Osteocyte (in vitro differentiated cells): ENCODE measurements around the gene FAM83G. TPM values are rescaled to one million over a fixed set of nuclear protein-coding genes. Genes with fewer than 3 reads are reported as not detected.

Experiments
- DNase-seq: peaks from one replicate; pipeline ENCODE4 v3.0.0; 2021; ENCODE audit warnings: mixed read lengths; ENCODE audit not compliant: unreplicated experiment; ENCODE audit errors: extremely low spot score
- H3K27ac Mint-ChIP-seq: one replicate; pipeline ENCODE4 v1.8.0; 2021; ENCODE audit warnings: mild to moderate bottlenecking, mixed read lengths; ENCODE audit not compliant: unreplicated experiment
- H3K27me3 Mint-ChIP-seq: one replicate; pipeline ENCODE4 v1.8.0; 2021; ENCODE audit warnings: mixed read lengths; ENCODE audit not compliant: unreplicated experiment
- H3K36me3 Mint-ChIP-seq: one replicate; pipeline ENCODE4 v1.8.0; 2021; ENCODE audit warnings: mixed read lengths; ENCODE audit not compliant: unreplicated experiment
- H3K4me1 Mint-ChIP-seq: one replicate; pipeline ENCODE4 v1.8.0; 2021; ENCODE audit warnings: mixed read lengths; ENCODE audit not compliant: unreplicated experiment
- H3K4me3 Mint-ChIP-seq: one replicate; pipeline ENCODE4 v1.8.0; 2021; ENCODE audit warnings: mild to moderate bottlenecking, moderate library complexity, mixed read lengths; ENCODE audit not compliant: unreplicated experiment
- H3K9me3 Mint-ChIP-seq: one replicate; pipeline ENCODE4 v1.8.0; 2021; ENCODE audit warnings: mixed read lengths; ENCODE audit not compliant: unreplicated experiment
- total RNA-seq: library from RNA; stranded (reverse); gene quantifications from 2 replicates; pipeline ENCODE4 v1.2.1, GENCODE V29; 2021
- TF ChIP-seq, protein P1 (sequence below): fragments of 200-600 bp; sonication (generic); IDR thresholded peaks from 2 replicates; pipeline ENCODE4 v1.5.0; 2021; ENCODE audit warnings: antibody characterized with exemption, mild to moderate bottlenecking, moderate library complexity

The FAM83G gene
- total RNA-seq, 1 donor from 2014 or later = 4.1 TPM

DNA sequence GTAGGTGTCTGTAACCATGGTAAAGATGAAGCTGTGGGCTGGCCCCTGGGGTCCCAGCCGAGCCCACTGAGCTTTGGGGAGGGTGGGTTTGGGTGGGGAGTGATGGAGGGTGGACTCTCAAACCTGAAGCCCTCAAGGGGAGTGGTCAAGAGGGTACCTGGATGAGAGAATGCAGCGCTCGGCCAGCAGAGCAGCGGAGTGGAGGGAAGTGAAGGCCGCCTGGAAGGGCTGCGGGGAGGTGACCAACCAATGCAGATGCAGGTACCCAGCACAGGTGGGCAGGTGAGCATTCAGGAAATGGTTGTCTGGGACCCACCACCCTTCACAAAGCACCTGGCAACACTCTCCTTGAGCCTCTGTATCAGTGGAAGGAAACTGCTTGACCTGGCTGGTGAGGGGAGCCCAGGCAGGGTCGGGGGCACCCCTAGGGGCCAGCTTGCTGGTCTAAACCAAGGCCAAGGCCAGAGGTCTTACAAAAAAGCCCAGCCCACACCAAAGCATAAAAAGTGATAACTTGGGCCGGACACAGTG lies 56.0 kb downstream of the FAM83G start:
- Mint-ChIP-seq H3K4me3 (no peak overlapping the region), H3K36me3 (no peaks in the 10 kb centered on the region), H3K9me3 (no peaks in the 10 kb centered on the region), H3K4me1 (no peaks in the 10 kb centered on the region), H3K27me3 (peaks cover 43% of the 10 kb centered on the region), H3K27ac (no peak overlapping the region)
- TF ChIP-seq, protein P1, sequence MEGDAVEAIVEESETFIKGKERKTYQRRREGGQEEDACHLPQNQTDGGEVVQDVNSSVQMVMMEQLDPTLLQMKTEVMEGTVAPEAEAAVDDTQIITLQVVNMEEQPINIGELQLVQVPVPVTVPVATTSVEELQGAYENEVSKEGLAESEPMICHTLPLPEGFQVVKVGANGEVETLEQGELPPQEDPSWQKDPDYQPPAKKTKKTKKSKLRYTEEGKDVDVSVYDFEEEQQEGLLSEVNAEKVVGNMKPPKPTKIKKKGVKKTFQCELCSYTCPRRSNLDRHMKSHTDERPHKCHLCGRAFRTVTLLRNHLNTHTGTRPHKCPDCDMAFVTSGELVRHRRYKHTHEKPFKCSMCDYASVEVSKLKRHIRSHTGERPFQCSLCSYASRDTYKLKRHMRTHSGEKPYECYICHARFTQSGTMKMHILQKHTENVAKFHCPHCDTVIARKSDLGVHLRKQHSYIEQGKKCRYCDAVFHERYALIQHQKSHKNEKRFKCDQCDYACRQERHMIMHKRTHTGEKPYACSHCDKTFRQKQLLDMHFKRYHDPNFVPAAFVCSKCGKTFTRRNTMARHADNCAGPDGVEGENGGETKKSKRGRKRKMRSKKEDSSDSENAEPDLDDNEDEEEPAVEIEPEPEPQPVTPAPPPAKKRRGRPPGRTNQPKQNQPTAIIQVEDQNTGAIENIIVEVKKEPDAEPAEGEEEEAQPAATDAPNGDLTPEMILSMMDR = no peak
- no peak for DNase-seq

DNA sequence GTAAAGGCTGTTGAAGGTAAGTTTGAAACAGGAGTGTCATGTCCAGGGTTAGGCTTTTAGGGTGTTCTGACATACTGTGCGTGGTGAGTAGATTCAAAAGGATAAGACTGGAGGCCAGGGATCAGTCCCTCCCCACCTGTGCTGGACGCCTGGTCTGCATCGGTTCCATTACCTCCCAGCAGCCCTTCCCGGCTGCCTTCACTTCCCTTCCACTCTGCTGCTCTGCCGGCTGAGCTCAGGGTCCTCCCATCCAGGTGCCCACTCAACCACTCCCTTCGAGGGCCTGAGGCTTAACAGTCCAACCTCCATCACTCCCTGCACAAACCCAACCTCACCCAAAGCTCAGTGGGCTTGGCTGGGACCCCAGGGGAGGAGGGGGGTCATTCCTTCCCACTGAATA lies 56.7 kb downstream of the FAM83G start:
- H3K36me3 Mint-ChIP-seq = no peaks in the 10 kb centered on the region
- H3K4me3 Mint-ChIP-seq = no peak overlapping the region
- TF ChIP-seq, protein P1 = no peak
- H3K27ac Mint-ChIP-seq = no peak overlapping the region
- DNase-seq = no peak
- H3K27me3 Mint-ChIP-seq = peaks cover 46% of the 10 kb centered on the region
- no peaks in the 10 kb centered on the region for H3K9me3 Mint-ChIP-seq
- H3K4me1 Mint-ChIP-seq = no peaks in the 10 kb centered on the region

DNA sequence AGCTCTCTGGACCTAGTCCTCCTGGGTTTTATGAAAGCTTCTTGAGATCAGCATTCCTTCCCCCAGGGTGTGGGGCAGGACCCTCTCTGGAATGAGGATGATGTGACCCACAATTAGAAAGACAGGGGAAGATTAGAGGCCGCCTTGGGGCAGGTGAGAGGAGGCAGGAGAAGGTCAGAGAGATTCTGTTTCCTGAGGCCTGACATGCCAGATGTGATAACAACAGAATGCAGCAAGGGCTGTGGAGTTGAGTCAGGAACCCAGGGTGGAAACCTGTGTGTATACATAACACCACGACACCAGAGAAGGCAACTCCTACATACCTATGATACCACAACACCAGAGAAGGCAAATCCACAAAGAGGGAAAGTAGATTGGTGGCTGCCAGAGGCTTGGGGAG lies 58.0 kb downstream of the FAM83G start:
- Mint-ChIP-seq H3K4me1 (no peaks in the 10 kb centered on the region), H3K27ac (no peak overlapping the region), H3K9me3 (no peaks in the 10 kb centered on the region), H3K4me3 (no peak overlapping the region), H3K27me3 (peaks cover 53% of the 10 kb centered on the region), H3K36me3 (no peaks in the 10 kb centered on the region)
- DNase-seq = no peak
- TF ChIP-seq, protein P1 = no peak

DNA sequence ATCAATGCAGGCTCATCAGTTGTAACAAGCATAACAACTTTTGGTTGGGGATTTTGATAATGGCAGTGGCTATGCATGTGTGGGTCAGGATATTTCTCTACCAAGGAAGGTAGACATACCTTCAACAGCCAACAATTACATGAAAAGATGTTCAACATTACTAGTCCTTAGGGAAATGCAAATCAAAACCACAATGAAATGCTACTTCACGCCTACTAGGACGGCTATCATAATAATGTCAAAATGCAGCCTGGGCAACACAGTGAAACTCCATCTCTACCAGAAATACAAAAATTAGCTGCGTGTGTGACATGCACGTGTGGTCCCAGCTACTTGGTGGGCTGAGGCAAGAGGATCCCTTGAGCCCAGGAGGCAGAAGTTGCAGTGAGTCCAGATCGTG lies 59.9 kb downstream of the FAM83G start:
- H3K9me3 Mint-ChIP-seq = no peaks in the 10 kb centered on the region
- H3K27ac Mint-ChIP-seq = no peak overlapping the region
- H3K4me3 Mint-ChIP-seq = no peak overlapping the region
- no peaks in the 10 kb centered on the region for H3K36me3 Mint-ChIP-seq
- H3K4me1 Mint-ChIP-seq = no peaks in the 10 kb centered on the region
- H3K27me3 Mint-ChIP-seq = peaks cover 55% of the 10 kb centered on the region
- TF ChIP-seq, protein P1 = no peak
- DNase-seq = no peak

DNA sequence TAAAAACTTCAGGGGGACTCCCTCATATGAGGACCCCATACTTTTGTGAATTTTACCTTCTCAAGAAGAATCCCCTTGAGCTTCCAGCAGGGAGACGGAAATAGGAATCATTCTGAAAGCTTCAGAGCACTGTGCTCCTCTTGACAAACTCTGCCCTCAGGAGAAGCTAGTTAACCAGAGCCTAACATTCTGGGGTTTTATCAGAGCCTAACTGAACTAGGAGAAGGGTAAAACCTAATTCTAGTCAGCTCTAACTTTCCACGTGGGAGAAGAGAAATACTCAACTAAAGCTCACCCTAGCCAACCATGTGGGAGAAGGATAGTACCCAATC lies 65.9 kb downstream of the FAM83G start:
- H3K36me3 Mint-ChIP-seq = no peaks in the 10 kb centered on the region
- H3K27me3 Mint-ChIP-seq = peaks cover 17% of the 10 kb centered on the region
- H3K9me3 Mint-ChIP-seq = no peaks in the 10 kb centered on the region
- no peak overlapping the region for H3K4me3 Mint-ChIP-seq
- H3K27ac Mint-ChIP-seq = no peak overlapping the region
- TF ChIP-seq, protein P1 = no peak
- no peaks in the 10 kb centered on the region for H3K4me1 Mint-ChIP-seq
- no peak for DNase-seq
